IMR-90 (cell line): ENCODE results near the gene UBASH3B. TPM values are rescaled to one million over a fixed set of nuclear protein-coding genes. Genes with fewer than 3 reads are reported as not detected.

ENCODE experiments used
- ATAC-seq: fragments of 200-7000 bp; cut with Tn5 transposase; 2 replicates; pipeline ENCODE4 v1.9.1; 2020; ENCODE audit warnings: low read depth, mild to moderate bottlenecking, moderate library complexity
- BruUV-seq: library from RNA; stranded (reverse); fragments of 400-500 nt; replicated peaks from 2 replicates; lab custom pipeline; 2021; lab: Mats Ljungman, UMichigan
- CTCF ChIA-PET: fragments of 300-600 bp; formaldehyde crosslinking; extraction: SDS; loops from one replicate; lab custom pipeline; 2021; ENCODE audit warnings: antibody characterized with exemption; lab: Yijun Ruan, JAX
- POLR2A ChIA-PET: fragments of 300-600 bp; sonication (Branson Sonifier 250); formaldehyde crosslinking; loops from one replicate; lab custom pipeline; 2022; ENCODE audit warnings: antibody characterized with exemption; ENCODE audit not compliant: unreplicated experiment; lab: Charles Lee
- DNase-seq: peaks from one replicate; pipeline ENCODE4 v3.0.0; 2013
- H2AFZ ChIP-seq: replicated peaks from 2 replicates; pipeline ENCODE3; 2013; ENCODE audit warnings: low read length, mild to moderate bottlenecking; ENCODE audit not compliant: poor library complexity
- H2AK5ac ChIP-seq: 2 replicates; pipeline ENCODE4 v1.6.1; 2013; ENCODE audit warnings: low read depth, low read length, inconsistent platforms
- H2AK9ac ChIP-seq: replicated peaks from 2 replicates; pipeline ENCODE3; 2013; ENCODE audit warnings: mild to moderate bottlenecking, low read depth, low read length, moderate library complexity; ENCODE audit not compliant: poor library complexity
- H2BK120ac ChIP-seq: 2 replicates; pipeline ENCODE4 v1.6.1; 2013; ENCODE audit warnings: low read depth, low read length, inconsistent platforms
- H2BK15ac ChIP-seq: 3 replicates; pipeline ENCODE4 v1.6.1; 2013; ENCODE audit warnings: low read depth, low read length, inconsistent platforms
- H2BK20ac ChIP-seq: 2 replicates; pipeline ENCODE4 v1.6.1; 2013; ENCODE audit warnings: low read depth, mild to moderate bottlenecking, inconsistent platforms, low read length, moderate library complexity
- H2BK5ac ChIP-seq: 2 replicates; pipeline ENCODE4 v1.6.1; 2013; ENCODE audit warnings: mild to moderate bottlenecking, low read depth, low read length, inconsistent platforms; ENCODE audit not compliant: poor library complexity, severe bottlenecking
- H3K14ac ChIP-seq: replicated peaks from 2 replicates; pipeline ENCODE4 v1.6.1; 2013; ENCODE audit warnings: low read depth, low read length, inconsistent platforms
- H3K18ac ChIP-seq: 2 replicates; pipeline ENCODE4 v1.6.1; 2013; ENCODE audit warnings: low read depth, low read length, control low read depth
- H3K23ac ChIP-seq: 2 replicates; pipeline ENCODE4 v1.6.1; 2013; ENCODE audit warnings: low read depth, low read length, inconsistent platforms
- H3K27ac ChIP-seq: 2 replicates; pipeline ENCODE4 v1.5.1; 2013; ENCODE audit warnings: mild to moderate bottlenecking, control low read depth, low read length; ENCODE audit not compliant: insufficient read depth
- H3K27me3 ChIP-seq: 2 replicates; pipeline ENCODE4 v1.6.1; 2013; ENCODE audit warnings: low read length; ENCODE audit not compliant: control insufficient read depth, insufficient read depth
- H3K36me3 ChIP-seq: 2 replicates; pipeline ENCODE4 v1.6.1; 2013; ENCODE audit warnings: low read length, mixed read lengths; ENCODE audit not compliant: control insufficient read depth, insufficient read depth
- H3K4ac ChIP-seq: 2 replicates; pipeline ENCODE4 v1.6.1; 2013; ENCODE audit warnings: low read depth, low read length, inconsistent platforms
- H3K4me1 ChIP-seq: 2 replicates; pipeline ENCODE4 v1.6.1; 2013; ENCODE audit warnings: low read length, mixed read lengths; ENCODE audit not compliant: control insufficient read depth, insufficient read depth
- H3K4me2 ChIP-seq: 2 replicates; pipeline ENCODE4 v1.6.1; 2013; ENCODE audit warnings: low read depth, mild to moderate bottlenecking, control low read depth, low read length, moderate library complexity
- H3K4me3 ChIP-seq: 2 replicates; pipeline ENCODE4 v1.5.1; 2013; ENCODE audit warnings: low read depth, mild to moderate bottlenecking, control low read depth, low read length, moderate library complexity; ENCODE audit not compliant: insufficient read depth
- H3K56ac ChIP-seq: 2 replicates; pipeline ENCODE4 v1.6.1; 2013; ENCODE audit warnings: low read length, inconsistent platforms; ENCODE audit not compliant: insufficient read depth; ENCODE audit errors: extremely low read depth
- H3K79me1 ChIP-seq, 2 experiments: 2 replicates each; pipeline ENCODE4 v1.6.1; 2013; ENCODE audit warnings: low read length in 2 of 2, inconsistent platforms in 1 of 2, low read depth in 1 of 2
- H3K9ac ChIP-seq: 2 replicates; pipeline ENCODE4 v1.6.1; 2013; ENCODE audit warnings: low read depth, low read length, control low read depth
- H3K9me1 ChIP-seq: 2 replicates; pipeline ENCODE4 v1.6.1; 2013; ENCODE audit warnings: low read length, inconsistent platforms; ENCODE audit not compliant: insufficient read depth
- H3K9me3 ChIP-seq: 2 replicates; pipeline ENCODE4 v1.6.1; 2013; ENCODE audit warnings: low read length; ENCODE audit not compliant: control insufficient read depth, insufficient read depth
- H4K20me1 ChIP-seq: 2 replicates; pipeline ENCODE4 v1.6.1; 2013; ENCODE audit warnings: low read length, inconsistent platforms; ENCODE audit not compliant: insufficient read depth
- H4K5ac ChIP-seq: 2 replicates; pipeline ENCODE4 v1.6.1; 2013; ENCODE audit warnings: mild to moderate bottlenecking, low read depth, low read length, control low read depth
- H4K8ac ChIP-seq, 2 experiments: 2 replicates each; pipeline ENCODE4 v1.6.1; 2013; ENCODE audit warnings: low read depth in 2 of 2, low read length in 2 of 2, control low read depth in 1 of 2, inconsistent platforms in 1 of 2
- H4K91ac ChIP-seq: 2 replicates; pipeline ENCODE4 v1.6.1; 2013; ENCODE audit warnings: low read depth, low read length, inconsistent platforms; ENCODE audit not compliant: insufficient read depth
- BHLHE40 ChIP-seq: fragments of 150-350 bp; IDR thresholded peaks from 2 replicates; pipeline ENCODE4 v1.6.1; 2016; ENCODE audit warnings: mild to moderate bottlenecking, low read depth, low read length
- CEBPB ChIP-seq: IDR thresholded peaks from 2 replicates; pipeline ENCODE4 v1.6.1; 2012; ENCODE audit warnings: low read depth, low read length, improper control_type of control experiment
- NFE2L2 ChIP-seq: fragments of 150-350 bp; IDR thresholded peaks from 2 replicates; pipeline ENCODE4 v1.6.1; 2016; ENCODE audit warnings: low read depth, mild to moderate bottlenecking, low read length
- RFX5 ChIP-seq: IDR thresholded peaks from 2 replicates; pipeline ENCODE4 v1.8.0; 2012; ENCODE audit warnings: low read depth, mild to moderate bottlenecking, low read length, moderate library complexity
- WGBS, 2 experiments: methylation state at CpG; one replicate each; pipeline versions ENCODE4 v1.1.5 to v1.1.7; 2013; ENCODE audit warnings: missing lambda C conversion rate in 2 of 2; ENCODE audit not compliant: insufficient read length in 1 of 2; ENCODE audit errors: extremely low coverage in 2 of 2; 5-methylcytosine and 5-hydroxymethylcytosine counted together
- dilution Hi-C: fragments of 300-500 bp; cut with HindIII; formaldehyde crosslinking; loops from one replicate; pipeline ENCODE4 v1.14.3; 2018; ENCODE audit warnings: low sequenced_read_pairs; ENCODE audit not compliant: unreplicated experiment
- in situ Hi-C: fragments of 300-500 bp; cut with MboI; formaldehyde crosslinking; loops from 3 replicates; pipeline ENCODE4 v1.14.3; 2019; ENCODE audit warnings: low sequenced_read_pairs, inconsistent platforms, mixed read lengths
- intact Hi-C: fragments of 100-400 bp; cut with micrococcal nuclease; formaldehyde crosslinking; loops from 2 replicates; pipeline ENCODE4 v1.10.0; 2022
- polyA plus RNA-seq, 3 experiments: library from polyadenylated mRNA; depleted of rRNA; stranded (reverse); fragments of >200 nt; gene quantifications; 2 replicates each; pipeline ENCODE4 v1.2.3, GENCODE V29; 2012; ENCODE audit warnings: low replicate concordance in 1 of 3
- total RNA-seq: library from RNA; depleted of rRNA; stranded (reverse); fragments of >200 nt; gene quantifications from 2 replicates; pipeline ENCODE4 v1.2.3, GENCODE V29; 2012
- TF ChIP-seq, protein P1 (sequence below): fragments of 150-350 bp; IDR thresholded peaks from 2 replicates; pipeline ENCODE4 v1.6.1; 2016; ENCODE audit warnings: low read depth, mild to moderate bottlenecking, low read length, moderate library complexity, borderline replicate concordance
- TF ChIP-seq, protein P2 (sequence below): fragments of 150-350 bp; IDR thresholded peaks from 2 replicates; pipeline ENCODE4 v1.6.1; 2017; ENCODE audit warnings: mild to moderate bottlenecking, antibody characterized with exemption, low read length, low read depth

The UBASH3B gene
- total and polyA plus RNA-seq, 2 of the 4 experiments (the other 2 are of a cell fraction), result 27.2 to 48.0 TPM

DNA sequence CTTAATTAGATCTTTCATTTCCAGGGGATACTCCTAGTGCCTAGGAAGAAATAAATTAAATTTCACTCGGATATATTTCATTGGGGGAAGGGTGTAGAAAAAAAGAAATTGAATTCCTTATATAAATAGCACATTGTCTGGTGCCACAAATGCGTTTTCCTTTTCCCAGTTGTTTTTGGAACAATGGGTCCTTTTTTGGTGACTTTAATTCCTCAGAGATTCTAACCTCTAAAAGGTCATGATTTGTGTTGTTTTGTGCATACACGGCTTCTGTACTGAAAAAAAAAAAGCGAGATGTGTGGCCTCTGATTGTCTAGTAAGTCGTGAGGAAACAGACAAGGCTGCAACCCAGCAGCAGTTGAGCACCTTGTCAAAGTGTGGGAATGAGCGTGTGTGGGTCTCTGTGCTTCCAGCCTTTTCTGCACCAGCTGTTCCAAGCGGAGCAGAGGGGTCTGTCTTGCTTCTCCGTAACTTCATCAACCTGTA is 118.3 kb downstream of the UBASH3B start:
- Histone ChIP-seq H2AK5ac (no peak overlapping the region), H3K18ac (no peak overlapping the region), H2BK5ac (no peak overlapping the region), H4K5ac (no peak overlapping the region), H4K8ac (no peak overlapping the region), H3K4me2 (no peak overlapping the region), H3K9me3 (no peaks in the 10 kb centered on the region), H3K56ac (no peak overlapping the region), H3K23ac (no peak overlapping the region), H3K9me1 (peaks cover 17% of the 10 kb centered on the region), H3K4me3 (no peak overlapping the region), H3K9ac (no peak overlapping the region), H3K79me1 (peaks cover 38 to 52% of the 10 kb centered on the region in 2 experiments), H3K36me3 (peaks cover 4% of the 10 kb centered on the region; the same call in 1 of the 2 replicates), H2BK15ac (no peak overlapping the region), H3K14ac (no peak overlapping the region), H2AK9ac (no peak overlapping the region), H4K91ac (no peak overlapping the region), H2AFZ (no peak overlapping the region), H2BK120ac (no peak overlapping the region), H3K4me1 (peaks cover 2% of the 10 kb centered on the region; the same call in 1 of the 2 replicates), H4K20me1 (peaks cover 3% of the 10 kb centered on the region; the same call in 1 of the 2 replicates), H3K27me3 (no peaks in the 10 kb centered on the region), H3K27ac (no peak overlapping the region), H2BK20ac (no peak overlapping the region), H3K4ac (no peak overlapping the region)
- DNase-seq (no peak), ATAC-seq (no peak)
- intact Hi-C loops, result no loop called here
- ChIA-PET CTCF (no interaction called here), POLR2A (no interaction called here)
- BruUV-seq, result no TSS peak
- TF ChIP-seq, protein P1, sequence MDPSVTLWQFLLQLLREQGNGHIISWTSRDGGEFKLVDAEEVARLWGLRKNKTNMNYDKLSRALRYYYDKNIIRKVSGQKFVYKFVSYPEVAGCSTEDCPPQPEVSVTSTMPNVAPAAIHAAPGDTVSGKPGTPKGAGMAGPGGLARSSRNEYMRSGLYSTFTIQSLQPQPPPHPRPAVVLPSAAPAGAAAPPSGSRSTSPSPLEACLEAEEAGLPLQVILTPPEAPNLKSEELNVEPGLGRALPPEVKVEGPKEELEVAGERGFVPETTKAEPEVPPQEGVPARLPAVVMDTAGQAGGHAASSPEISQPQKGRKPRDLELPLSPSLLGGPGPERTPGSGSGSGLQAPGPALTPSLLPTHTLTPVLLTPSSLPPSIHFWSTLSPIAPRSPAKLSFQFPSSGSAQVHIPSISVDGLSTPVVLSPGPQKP, result no peak
- TF ChIP-seq CEBPB (no peak), BHLHE40 (no peak), NFE2L2 (no peak), RFX5 (no peak)
- TF ChIP-seq, protein P2, sequence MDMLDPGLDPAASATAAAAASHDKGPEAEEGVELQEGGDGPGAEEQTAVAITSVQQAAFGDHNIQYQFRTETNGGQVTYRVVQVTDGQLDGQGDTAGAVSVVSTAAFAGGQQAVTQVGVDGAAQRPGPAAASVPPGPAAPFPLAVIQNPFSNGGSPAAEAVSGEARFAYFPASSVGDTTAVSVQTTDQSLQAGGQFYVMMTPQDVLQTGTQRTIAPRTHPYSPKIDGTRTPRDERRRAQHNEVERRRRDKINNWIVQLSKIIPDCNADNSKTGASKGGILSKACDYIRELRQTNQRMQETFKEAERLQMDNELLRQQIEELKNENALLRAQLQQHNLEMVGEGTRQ, result no peak
- dilution Hi-C loops, result no loop called here
- WGBS, 2 experiments, result no CpG with 5 or more reads among the region's 8 CpGs
- in situ Hi-C loops, result no loop called here
